Measurements from ENCODE around the gene TPBGL.

The TPBGL gene

GRCh38 chr11:75212411-75212810 lies 28.2 kb upstream of the TPBGL start:
- DNase-seq (ENCODE audit: insufficient read length, low spot score) (no peak), FAIRE-seq (no peak)
- TF ChIP-seq, protein P1, sequence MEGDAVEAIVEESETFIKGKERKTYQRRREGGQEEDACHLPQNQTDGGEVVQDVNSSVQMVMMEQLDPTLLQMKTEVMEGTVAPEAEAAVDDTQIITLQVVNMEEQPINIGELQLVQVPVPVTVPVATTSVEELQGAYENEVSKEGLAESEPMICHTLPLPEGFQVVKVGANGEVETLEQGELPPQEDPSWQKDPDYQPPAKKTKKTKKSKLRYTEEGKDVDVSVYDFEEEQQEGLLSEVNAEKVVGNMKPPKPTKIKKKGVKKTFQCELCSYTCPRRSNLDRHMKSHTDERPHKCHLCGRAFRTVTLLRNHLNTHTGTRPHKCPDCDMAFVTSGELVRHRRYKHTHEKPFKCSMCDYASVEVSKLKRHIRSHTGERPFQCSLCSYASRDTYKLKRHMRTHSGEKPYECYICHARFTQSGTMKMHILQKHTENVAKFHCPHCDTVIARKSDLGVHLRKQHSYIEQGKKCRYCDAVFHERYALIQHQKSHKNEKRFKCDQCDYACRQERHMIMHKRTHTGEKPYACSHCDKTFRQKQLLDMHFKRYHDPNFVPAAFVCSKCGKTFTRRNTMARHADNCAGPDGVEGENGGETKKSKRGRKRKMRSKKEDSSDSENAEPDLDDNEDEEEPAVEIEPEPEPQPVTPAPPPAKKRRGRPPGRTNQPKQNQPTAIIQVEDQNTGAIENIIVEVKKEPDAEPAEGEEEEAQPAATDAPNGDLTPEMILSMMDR (IDR thresholded peaks at IDR 0.05; ENCODE audit: insufficient read depth, missing control alignments) = no peak

GRCh38 chr11:75214411-75214821 lies 26.2 kb upstream of the TPBGL start:
- TF ChIP-seq, protein P1 (IDR thresholded peaks at IDR 0.05; ENCODE audit: insufficient read depth, missing control alignments) = peak; percentile 3
- no peak for DNase-seq (ENCODE audit: insufficient read length, low spot score)
- no peak for FAIRE-seq

GRCh38 chr11:75214843-75215242 lies 25.7 kb upstream of the TPBGL start:
- DNase-seq (ENCODE audit: insufficient read length, low spot score) (no peak), FAIRE-seq (no peak)
- TF ChIP-seq, protein P1 (IDR thresholded peaks at IDR 0.05; ENCODE audit: insufficient read depth, missing control alignments) = no peak

DNA sequence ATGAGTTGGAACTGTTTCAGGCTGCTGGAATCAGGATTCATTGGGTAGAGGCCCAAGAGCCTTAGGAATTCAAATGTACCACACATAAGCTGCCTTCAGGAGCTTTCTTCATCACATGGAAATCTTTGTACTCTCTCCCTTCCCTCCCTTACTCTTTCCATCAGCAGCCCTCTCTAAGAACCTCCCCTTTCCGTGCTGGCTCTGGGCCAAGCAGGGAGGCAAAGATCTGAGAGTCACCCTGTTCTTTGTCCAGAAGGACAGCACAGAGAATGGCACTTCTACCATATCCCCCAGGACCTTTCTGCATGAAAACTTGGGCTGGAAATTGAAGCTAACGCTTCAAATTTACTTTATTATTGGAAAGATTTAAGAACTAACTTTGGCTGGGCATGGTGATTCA lies 20.7 kb upstream of the TPBGL start:
- TF ChIP-seq, protein P1 (IDR thresholded peaks at IDR 0.05; ENCODE audit: insufficient read depth, missing control alignments) = no peak
- no peak for DNase-seq (ENCODE audit: insufficient read length, low spot score)
- FAIRE-seq = no peak

- TF ChIP-seq, protein P1 (IDR thresholded peaks at IDR 0.05; ENCODE audit: insufficient read depth, missing control alignments) = no peak
- FAIRE-seq = no peak
- no peak for DNase-seq (ENCODE audit: insufficient read length, low spot score)
Observed at GRCh38 chr11:75223954-75224643, 16.5 kb upstream of the TPBGL start.

- TF ChIP-seq, protein P1 (IDR thresholded peaks at IDR 0.05; ENCODE audit: insufficient read depth, missing control alignments) = no peak
- DNase-seq (ENCODE audit: insufficient read length, low spot score) (no peak), FAIRE-seq (no peak)
Observed at GRCh38 chr11:75225794-75226193, 14.8 kb upstream of the TPBGL start.

DNA sequence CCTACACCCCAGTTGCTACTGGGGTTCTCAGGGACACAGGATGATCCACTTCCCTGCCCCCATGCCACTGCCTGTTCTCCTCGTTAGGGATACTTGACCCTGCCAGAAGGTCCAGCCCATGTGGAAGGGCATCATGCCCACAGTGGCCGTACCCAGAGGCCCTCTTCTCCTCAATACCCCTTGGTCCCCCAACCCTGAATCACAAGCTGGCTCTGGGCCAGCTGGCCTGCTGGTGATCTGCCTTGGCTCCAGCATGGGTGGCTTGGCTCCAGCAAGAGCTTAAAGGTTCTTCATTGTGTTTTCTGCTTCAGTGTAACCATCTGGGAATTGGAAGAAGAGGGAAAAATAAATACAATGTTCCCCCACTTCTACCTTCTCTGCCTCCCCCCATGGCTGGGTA lies 11.1 kb upstream of the TPBGL start:
- TF ChIP-seq, protein P1 (IDR thresholded peaks at IDR 0.05; ENCODE audit: insufficient read depth, missing control alignments) = no peak
- DNase-seq (ENCODE audit: insufficient read length, low spot score) = no peak
- no peak for FAIRE-seq

Data from D721Med (cell line).